Head of caudate nucleus (tissue), 42 donors: ENCODE results near the gene PRRT1B.

Experiments
- DNase-seq, 42 donors: peaks; one replicate each; pipeline versions ENCODE4 v3.0.0 to v3.0.0-alpha.2; 2020 to 2021; ENCODE audit warnings: mixed read lengths in 7 of 42
- intact Hi-C: fragments of 100-400 bp; cut with DNase I; formaldehyde crosslinking; loops from one replicate; pipeline ENCODE4 v1.15.0; 2022

Gene PRRT1B

DNA sequence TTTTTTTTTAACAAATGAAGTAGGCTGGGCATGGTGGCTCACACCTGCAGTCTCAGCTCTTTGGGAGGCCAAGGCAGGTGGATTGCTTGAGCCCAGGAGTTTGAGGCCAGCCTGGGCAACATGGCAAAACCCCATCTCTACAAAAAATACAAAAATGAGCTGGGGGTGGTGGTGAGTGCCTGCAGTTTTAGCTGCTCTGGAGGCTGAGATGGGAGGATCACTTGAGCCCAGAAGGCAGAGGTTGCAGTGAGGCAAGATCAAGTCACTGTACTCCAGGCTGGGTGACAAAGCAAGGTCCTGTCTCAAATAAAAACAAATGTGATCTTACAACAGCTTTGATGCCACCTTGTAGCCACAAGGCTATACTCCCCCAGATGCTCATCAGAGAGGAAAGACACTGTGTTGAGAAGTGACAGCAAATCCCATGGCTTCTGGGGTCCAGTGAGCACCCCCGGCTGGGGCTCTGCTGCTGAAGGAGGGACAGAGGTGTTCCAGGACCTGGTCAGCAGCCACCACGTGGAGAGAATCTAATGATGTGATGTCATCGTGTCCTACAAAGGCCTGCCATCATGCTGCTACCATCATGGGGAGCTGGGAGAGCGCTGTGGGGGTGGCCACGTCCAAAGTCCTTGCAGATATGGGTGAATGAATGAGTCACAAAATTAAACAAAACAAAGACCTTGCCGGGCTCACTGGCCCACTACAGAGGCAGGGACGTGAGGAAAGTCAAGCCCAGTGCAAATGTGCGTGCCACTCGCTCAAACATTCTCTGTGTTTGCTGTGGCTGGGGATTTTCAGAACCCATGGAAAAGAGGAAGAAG lies 60.7 kb downstream of the PRRT1B start:
- intact Hi-C loops, result no loop called here
- no peak for DNase-seq

DNA sequence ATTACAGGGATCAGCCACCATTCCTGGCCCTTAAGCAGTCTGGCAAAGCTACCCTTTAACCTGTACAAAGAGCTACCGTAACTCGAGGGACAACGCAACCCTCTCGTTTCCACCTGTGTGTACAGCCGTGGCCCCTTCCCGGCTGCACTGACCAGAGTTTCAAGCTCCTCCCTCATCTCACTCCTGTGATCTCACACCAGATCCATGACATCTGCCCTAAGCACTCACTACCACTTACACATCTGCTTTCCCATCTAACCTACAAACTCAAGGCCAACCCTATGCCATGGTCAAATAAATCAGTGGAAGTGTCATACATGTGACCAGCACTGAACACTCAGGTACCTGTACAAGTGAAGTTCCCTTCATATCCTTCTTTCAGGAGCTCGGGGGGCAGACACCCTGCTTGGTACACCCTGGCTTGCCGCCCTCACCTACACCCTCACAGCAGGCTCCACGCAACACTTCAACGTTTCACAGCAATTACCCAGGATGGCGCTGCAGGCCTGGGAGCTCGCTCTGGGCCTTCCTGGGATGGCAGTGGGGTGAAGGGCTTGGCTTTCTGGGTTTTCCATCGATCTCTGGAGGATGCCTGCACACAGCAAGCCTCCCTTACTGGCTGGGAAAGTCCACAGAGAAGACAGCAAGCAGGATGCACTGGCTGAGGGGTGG lies 61.7 kb downstream of the PRRT1B start:
- intact Hi-C loops, result no loop called here
- peak in 31 of 42 donors; percentile 32 to 84 (median 66) for DNase-seq

DNA sequence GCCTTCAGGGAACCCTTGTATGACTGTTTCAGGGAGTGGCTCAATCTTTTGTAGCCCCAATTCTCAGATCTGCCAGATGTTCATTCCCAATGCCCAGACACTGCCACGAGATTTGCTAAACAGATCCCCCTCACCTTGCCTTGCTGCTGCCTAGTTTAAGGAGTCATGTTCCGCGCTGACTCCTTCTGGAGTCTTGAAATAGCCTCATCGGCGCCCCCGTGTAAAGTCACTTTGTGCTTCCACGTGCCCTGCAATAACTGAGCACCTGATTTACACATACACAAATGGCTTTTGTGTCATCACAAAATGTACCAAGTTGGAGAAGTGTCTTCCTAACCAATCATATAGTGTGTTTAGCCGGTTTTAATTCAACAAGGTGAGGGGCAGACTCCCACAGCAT lies 62.3 kb downstream of the PRRT1B start:
- intact Hi-C loops, result no loop called here
- DNase-seq, result peak in 30 of 42 donors; percentile 24 to 81 (median 61)

DNA sequence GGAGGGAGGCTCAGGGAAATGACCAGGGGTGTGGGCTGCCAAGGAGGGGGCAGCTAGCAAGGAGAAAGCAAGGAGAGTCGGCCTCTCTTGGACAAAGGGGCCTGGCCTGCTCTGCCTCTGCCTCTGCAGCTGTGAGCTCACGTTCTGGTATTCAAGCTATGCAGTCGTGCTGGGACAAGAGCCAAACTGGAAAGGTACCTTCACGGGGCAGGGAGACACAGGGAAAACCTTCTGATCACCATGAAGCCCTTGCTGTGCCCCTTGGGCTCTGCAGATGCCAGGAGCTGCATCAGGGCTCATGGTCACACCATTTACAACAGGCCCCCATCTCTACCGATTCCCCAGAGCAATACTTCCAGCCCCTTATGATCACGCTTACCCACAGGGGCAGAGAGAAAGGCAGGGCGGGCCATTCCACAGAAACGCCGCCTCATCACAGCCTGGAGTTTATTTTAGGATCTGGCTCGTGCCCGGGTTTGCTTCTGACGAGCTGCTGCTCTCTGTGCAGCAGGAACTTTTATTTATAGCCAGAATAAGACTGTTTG lies 63.2 kb downstream of the PRRT1B start:
- intact Hi-C loops, result no loop called here
- peak in 29 of 42 donors; percentile 28 to 82 (median 59) for DNase-seq
